Measurements from ENCODE around the gene AKAP6. TPM values are rescaled to one million over a fixed set of nuclear protein-coding genes. Genes with fewer than 3 reads are reported as not detected.

The AKAP6 gene
- total RNA-seq, 4 donors from 2014 or later: 4.1 to 34.4 (median 15.3) TPM

- intact Hi-C loops (cut with DNase I; ENCODE audit: low total_unique reads): no loop called here
- H3K27ac ChIP-seq: no peak overlapping the region
- H3K4me1 ChIP-seq: no peaks in the 10 kb centered on the region
- H3K36me3 ChIP-seq: no peaks in the 10 kb centered on the region
- DNase-seq: no peak
- H3K4me3 ChIP-seq: no peak overlapping the region
- no peaks in the 10 kb centered on the region for H3K27me3 ChIP-seq
- TF ChIP-seq POLR2A (IDR thresholded peaks at IDR 0.05) (no peak), CTCF (IDR thresholded peaks at IDR 0.05) (no peak)
- H3K9me3 ChIP-seq: no peaks in the 10 kb centered on the region
These were observed 149.0 kb downstream of the AKAP6 start for GRCh38 chr14:32478050-32478449.

GRCh38 chr14:32480337-32480736 is 151.2 kb downstream of the AKAP6 start:
- Histone ChIP-seq H3K4me1 (no peaks in the 10 kb centered on the region), H3K4me3 (no peak overlapping the region), H3K27me3 (no peaks in the 10 kb centered on the region), H3K9me3 (no peaks in the 10 kb centered on the region), H3K36me3 (no peaks in the 10 kb centered on the region), H3K27ac (no peak overlapping the region)
- no peak for DNase-seq
- no peak for TF ChIP-seq CTCF (IDR thresholded peaks at IDR 0.05)
- TF ChIP-seq POLR2A (IDR thresholded peaks at IDR 0.05): no peak
- intact Hi-C loops (cut with DNase I; ENCODE audit: low total_unique reads): no loop called here

GRCh38 chr14:32481707-32482106 is 152.6 kb downstream of the AKAP6 start:
- TF ChIP-seq POLR2A (IDR thresholded peaks at IDR 0.05): no peak
- no peak for TF ChIP-seq CTCF (IDR thresholded peaks at IDR 0.05)
- no peak for DNase-seq
- intact Hi-C loops (cut with DNase I; ENCODE audit: low total_unique reads): no loop called here

GRCh38 chr14:32491416-32492016 is 162.4 kb downstream of the AKAP6 start:
- intact Hi-C loops (cut with DNase I; ENCODE audit: low total_unique reads): no loop called here
- TF ChIP-seq POLR2A (IDR thresholded peaks at IDR 0.05) (no peak), CTCF (IDR thresholded peaks at IDR 0.05) (no peak)
- DNase-seq: no peak
- Histone ChIP-seq H3K27ac (no peak overlapping the region), H3K27me3 (no peaks in the 10 kb centered on the region), H3K4me1 (no peaks in the 10 kb centered on the region), H3K4me3 (no peak overlapping the region), H3K36me3 (no peaks in the 10 kb centered on the region), H3K9me3 (no peaks in the 10 kb centered on the region)

More at GRCh38 chr14:32481707-32482106, 152.6 kb downstream of the AKAP6 start:
- Histone ChIP-seq H3K27me3 (no peaks in the 10 kb centered on the region), H3K4me1 (no peaks in the 10 kb centered on the region), H3K36me3 (no peaks in the 10 kb centered on the region), H3K4me3 (no peak overlapping the region), H3K9me3 (no peaks in the 10 kb centered on the region), H3K27ac (no peak overlapping the region)

GRCh38 chr14:32492457-32492856 is 163.4 kb downstream of the AKAP6 start:
- Histone ChIP-seq H3K27ac (no peak overlapping the region), H3K9me3 (no peaks in the 10 kb centered on the region), H3K27me3 (no peaks in the 10 kb centered on the region), H3K4me3 (no peak overlapping the region), H3K4me1 (no peaks in the 10 kb centered on the region), H3K36me3 (no peaks in the 10 kb centered on the region)
- DNase-seq: no peak
- intact Hi-C loops (cut with DNase I; ENCODE audit: low total_unique reads): no loop called here
- TF ChIP-seq POLR2A (IDR thresholded peaks at IDR 0.05): no peak
- TF ChIP-seq CTCF (IDR thresholded peaks at IDR 0.05): no peak
